ENCODE results near the gene UBN2.

Gene UBN2

GRCh38 chr7:139231513-139232376 is 708 bp downstream of the UBN2 start:
- peak in 8 of 10 donors; percentile 20 to 89 (median 34) for DNase-seq

DNA sequence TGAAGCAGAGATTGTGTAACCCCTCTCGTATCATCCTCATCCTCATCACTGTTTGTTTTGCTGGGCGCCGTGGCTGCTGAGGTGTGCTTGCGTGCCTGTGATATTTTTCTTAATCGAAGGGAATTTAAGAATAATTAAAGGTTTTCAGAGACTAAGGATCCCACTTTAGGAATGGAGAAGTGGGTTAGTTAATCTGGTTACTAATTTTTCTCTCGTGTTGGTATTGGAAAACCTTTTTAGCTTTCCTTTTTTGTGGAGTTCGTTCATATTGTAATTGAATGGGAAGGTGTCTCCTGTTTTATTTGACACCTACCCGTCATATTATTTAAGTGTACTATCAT is 1.3 kb downstream of the UBN2 start:
- no peak for DNase-seq
- intact Hi-C loops (cut with DNase I), result loop anchor here (5.0 to 10.0 kb wide), 2 partner anchors 98 to 125 kb away; partner anchors contain the start of gene LUC7L2

More at GRCh38 chr7:139231513-139232376, 708 bp downstream of the UBN2 start:
- intact Hi-C loops (cut with DNase I), result loop anchor here (5.0 to 10.0 kb wide), 2 partner anchors 97 to 126 kb away; partner anchors contain the start of gene LUC7L2

DNA sequence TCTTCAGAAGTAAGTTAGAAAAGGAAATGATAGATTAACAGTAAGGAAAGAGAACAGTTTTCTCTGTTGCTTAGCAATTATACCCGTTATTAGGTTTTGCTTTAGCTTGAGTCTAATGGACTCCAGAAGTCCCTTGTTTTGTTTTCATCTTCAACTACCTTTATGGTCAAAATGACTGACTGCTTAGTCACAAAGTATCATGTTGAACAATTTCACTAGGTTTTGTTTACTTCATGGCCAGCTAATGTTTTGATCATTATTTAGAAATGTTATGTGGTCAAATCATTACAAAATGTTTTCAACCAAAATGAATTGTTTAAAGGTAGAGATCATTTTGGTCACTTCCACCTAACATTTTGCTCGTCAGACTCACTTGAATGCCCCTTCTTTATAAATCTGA is 1.9 kb downstream of the UBN2 start:
- no peak for DNase-seq
- intact Hi-C loops (cut with DNase I), result loop anchor here (5.0 to 10.0 kb wide), 2 partner anchors 98 to 124 kb away; partner anchors contain the start of gene LUC7L2

DNA sequence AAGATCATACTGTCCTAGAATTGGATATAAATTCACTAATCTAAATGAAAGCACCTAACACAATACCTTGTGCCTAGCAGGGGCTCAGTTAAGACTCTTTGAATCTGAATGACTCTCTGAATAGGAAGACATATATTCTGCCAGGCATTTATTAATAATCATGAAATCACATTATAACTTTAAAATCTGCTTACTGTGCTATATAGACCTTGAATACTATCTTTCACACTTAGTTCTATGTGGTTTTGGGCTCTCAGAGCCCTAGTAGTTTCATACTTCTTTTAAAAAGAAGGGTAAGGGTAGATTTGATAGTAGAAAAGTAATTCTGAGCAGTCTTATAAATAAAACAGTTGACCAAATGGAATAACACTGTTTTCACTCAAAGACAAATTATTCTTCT is 10.2 kb downstream of the UBN2 start:
- intact Hi-C loops (cut with DNase I), result no loop called here
- DNase-seq, result no peak

DNA sequence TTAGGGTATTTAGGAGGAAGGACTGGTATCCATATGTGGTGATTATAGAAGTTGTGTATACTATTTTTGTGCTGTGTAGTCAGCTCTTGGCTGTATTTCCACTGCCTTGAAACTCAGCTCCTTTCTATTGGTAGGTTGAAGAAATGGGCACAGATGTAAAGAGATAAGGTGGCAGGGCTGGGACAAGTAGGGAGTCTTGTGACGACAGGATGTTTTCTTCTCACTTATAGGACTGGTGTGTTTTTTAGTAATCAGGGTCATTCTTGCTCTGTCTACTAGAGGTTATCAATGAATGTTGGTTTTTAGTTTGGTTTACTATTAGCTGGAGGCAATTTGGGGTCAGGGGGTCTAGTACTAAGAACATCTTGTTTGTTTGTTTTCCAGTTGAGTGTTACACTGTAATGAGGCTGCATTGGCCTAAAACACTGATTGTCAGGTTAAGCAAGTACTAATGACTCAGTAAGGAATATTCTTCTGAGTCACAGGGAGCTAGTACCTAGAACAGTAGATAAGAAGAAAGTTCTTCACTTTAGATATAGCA is 11.8 kb downstream of the UBN2 start:
- no peak for DNase-seq
- intact Hi-C loops (cut with DNase I), result no loop called here

GRCh38 chr7:139245401-139245800 is 14.4 kb downstream of the UBN2 start:
- intact Hi-C loops (cut with DNase I), result no loop called here
- DNase-seq, result no peak

- no peak for DNase-seq
- intact Hi-C loops (cut with DNase I), result no loop called here
Observed at GRCh38 chr7:139246494-139246893, 15.5 kb downstream of the UBN2 start.

GRCh38 chr7:139246905-139247304 is 15.9 kb downstream of the UBN2 start:
- no peak for DNase-seq
- intact Hi-C loops (cut with DNase I), result no loop called here

GRCh38 chr7:139249179-139249810 is 18.3 kb downstream of the UBN2 start:
- intact Hi-C loops (cut with DNase I), result no loop called here
- no peak for DNase-seq

DNA sequence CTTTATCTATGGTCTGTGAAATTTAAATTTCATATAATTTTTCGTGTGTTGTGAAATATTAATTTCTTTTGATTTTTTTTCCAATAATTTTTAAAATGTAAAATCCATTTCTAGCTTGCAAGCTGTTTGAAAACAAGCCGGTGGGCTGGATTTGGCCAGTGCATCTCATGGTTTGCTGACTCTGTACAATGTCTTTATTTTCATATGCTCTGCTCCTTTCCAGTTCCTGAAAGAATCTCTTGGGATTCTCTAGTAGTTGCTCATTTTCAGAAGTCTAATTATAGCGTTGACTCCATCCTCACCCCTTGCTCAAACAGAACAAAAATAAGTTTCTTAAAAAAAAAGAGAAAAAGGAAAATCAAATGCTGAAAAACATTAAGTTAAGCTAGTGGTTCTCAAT is 21.4 kb downstream of the UBN2 start:
- DNase-seq, result no peak

GRCh38 chr7:139254281-139254680 is 23.2 kb downstream of the UBN2 start:
- no peak for DNase-seq
- intact Hi-C loops (cut with DNase I), result no loop called here

More for the DNA sequence above, 21.4 kb downstream of the UBN2 start:
- intact Hi-C loops (cut with DNase I), result no loop called here

DNA sequence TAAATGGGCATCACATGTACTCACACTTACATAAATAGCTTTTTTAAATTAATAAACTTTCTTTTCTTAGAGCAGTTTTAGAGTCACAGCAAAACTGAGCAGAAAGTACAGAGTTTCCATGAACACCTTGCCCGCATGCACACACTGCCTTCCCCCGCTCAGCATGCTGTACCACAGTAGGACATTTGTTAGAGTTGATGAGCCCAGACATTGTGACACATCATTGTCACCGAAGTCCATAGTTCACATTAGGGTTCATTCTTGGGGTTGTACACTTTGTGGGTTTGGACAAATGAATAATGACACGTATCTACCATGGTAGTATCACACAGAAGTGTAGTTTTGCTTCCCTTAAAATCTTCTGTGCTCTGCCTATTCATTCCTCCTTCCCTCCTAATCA is 23.7 kb downstream of the UBN2 start:
- intact Hi-C loops (cut with DNase I), result no loop called here
- no peak for DNase-seq

GRCh38 chr7:139255290-139255689 is 24.3 kb downstream of the UBN2 start:
- intact Hi-C loops (cut with DNase I), result no loop called here
- no peak for DNase-seq

DNA sequence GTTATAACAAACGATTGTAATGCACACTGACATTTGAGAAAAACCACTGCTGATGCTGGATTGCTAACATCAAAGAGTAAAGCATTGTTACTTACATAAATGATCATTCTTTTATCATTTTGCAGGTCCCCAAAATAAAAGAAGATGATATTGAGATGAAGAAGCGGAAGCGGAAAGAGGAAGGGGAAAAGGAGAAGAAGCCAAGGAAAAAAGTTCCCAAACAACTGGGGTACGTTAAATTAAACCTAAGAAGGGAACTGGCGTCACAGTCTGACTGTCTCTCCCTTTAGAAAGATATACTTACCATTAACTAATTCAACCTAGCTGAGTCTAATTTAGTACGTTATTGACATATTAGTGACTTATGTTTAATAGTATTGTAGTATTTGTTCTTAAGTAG is 28.1 kb downstream of the UBN2 start:
- intact Hi-C loops (cut with DNase I), result no loop called here
- DNase-seq, result no peak

DNA sequence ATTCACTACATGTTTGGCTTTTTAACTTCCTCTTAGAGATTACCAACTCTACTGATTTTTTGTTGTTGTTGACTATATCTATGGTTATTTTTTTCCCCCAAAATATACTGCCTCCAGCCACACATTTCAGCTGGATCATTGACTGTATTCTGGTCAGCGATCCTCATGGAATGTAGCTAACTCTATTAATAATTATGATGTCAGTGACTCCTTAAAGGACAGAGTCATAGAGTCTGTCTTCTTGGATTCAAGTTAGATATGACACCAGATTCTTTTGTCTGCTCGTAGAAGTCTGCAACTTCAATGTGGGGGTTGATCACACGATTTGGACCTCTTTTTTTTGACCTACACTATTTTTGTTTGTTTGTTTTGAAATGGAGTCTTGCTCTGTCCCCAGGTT is 33.2 kb downstream of the UBN2 start:
- DNase-seq, result no peak
- intact Hi-C loops (cut with DNase I), result no loop called here

DNA sequence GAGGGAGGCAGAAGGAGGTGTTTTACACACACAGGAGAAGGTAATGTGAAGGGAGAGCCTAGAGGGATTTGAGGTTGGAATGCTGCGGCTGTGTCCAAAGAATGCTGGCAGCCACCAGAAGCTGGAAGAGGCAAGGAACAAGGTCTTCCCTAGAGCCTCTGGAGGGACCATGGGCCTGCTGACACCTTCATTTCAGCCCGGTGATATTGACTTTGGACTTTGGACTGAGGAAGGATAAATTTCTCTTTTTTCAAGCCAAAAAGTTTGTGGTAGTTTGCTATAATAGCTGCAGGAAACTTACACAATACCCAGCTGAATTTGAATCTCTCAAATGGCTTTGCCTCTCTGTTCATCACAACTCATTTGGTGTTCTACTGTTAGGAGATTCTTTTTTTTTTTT is 34.6 kb downstream of the UBN2 start:
- intact Hi-C loops (cut with DNase I), result no loop called here
- DNase-seq, result no peak

- intact Hi-C loops (cut with DNase I), result no loop called here
Observed at GRCh38 chr7:139271718-139272628, 40.9 kb downstream of the UBN2 start.

GRCh38 chr7:139284252-139284896 is 53.3 kb downstream of the UBN2 start:
- intact Hi-C loops (cut with DNase I), result no loop called here
- DNase-seq, result no peak

More at GRCh38 chr7:139271718-139272628, 40.9 kb downstream of the UBN2 start:
- DNase-seq, result no peak

DNA sequence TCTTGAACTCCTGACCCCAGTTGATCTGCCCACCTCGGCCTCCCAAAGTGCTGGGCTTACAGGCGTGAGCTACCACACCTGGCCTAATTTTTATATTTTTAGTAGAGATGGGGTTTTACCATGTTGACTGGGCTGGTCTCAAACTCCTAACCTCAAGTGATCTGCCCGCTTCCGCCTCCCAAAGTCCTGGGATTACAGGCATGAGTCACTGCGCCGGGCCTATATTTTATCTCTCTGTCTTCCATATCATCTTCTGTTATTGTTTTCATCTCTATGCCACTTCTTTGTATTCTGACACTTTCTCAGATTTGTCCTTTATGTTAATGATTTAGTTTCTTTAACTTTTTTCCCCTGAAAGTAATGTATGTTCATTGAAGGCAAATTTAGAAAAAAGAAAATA is 55.1 kb downstream of the UBN2 start:
- intact Hi-C loops (cut with DNase I), result no loop called here

GRCh38 chr7:139292821-139293220 is 61.8 kb downstream of the UBN2 start:
- intact Hi-C loops (cut with DNase I), result no loop called here

More for the DNA sequence above, 55.1 kb downstream of the UBN2 start:
- DNase-seq, result no peak

More at GRCh38 chr7:139292821-139293220, 61.8 kb downstream of the UBN2 start:
- DNase-seq, result no peak

Measured in posterior cingulate gyrus (tissue), 11 donors.